GM12891 (cell line): Measurements from ENCODE around the gene RNF31.

Source experiments
- PAX5 ChIP-seq: IDR thresholded peaks from 2 replicates; pipeline ENCODE4 v1.6.1; 2011; ENCODE audit warnings: low read length, moderate library complexity, mild to moderate bottlenecking; ENCODE audit not compliant: insufficient read depth, severe bottlenecking
- POLR2A ChIP-seq: IDR thresholded peaks from 2 replicates; pipeline ENCODE4 v1.6.1; 2011; ENCODE audit warnings: low read depth, low read length, control low read depth
- POLR2AphosphoS5 ChIP-seq: IDR thresholded peaks from 2 replicates; pipeline ENCODE4 v1.6.1; 2011; ENCODE audit warnings: low read depth, low read length, control low read depth
- SPI1 ChIP-seq: IDR thresholded peaks from 2 replicates; pipeline ENCODE4 v1.6.1; 2011; ENCODE audit warnings: low read depth, low read length, control low read depth
- TAF1 ChIP-seq: IDR thresholded peaks from 2 replicates; pipeline ENCODE4 v1.6.1; 2011; ENCODE audit warnings: low read depth, low read length, control low read depth

- TF ChIP-seq TAF1 (no peak), POLR2A (no peak), POLR2AphosphoS5 (no peak), PAX5 (no peak), SPI1 (no peak)
Measured at GRCh38 chr14:24206260-24207103, 59.2 kb downstream of the RNF31 start.
